Smooth muscle cell of the pulmonary artery (primary cell): ENCODE measurements around the gene MRS2. TPM values are rescaled to one million over a fixed set of nuclear protein-coding genes. Genes with fewer than 3 reads are reported as not detected.

Experiments
- total RNA-seq: library from RNA; depleted of rRNA; stranded (reverse); fragments of >200 nt; gene quantifications from 2 replicates; pipeline ENCODE4 v1.2.3, GENCODE V29; 2014

MRS2 gene, protein sequence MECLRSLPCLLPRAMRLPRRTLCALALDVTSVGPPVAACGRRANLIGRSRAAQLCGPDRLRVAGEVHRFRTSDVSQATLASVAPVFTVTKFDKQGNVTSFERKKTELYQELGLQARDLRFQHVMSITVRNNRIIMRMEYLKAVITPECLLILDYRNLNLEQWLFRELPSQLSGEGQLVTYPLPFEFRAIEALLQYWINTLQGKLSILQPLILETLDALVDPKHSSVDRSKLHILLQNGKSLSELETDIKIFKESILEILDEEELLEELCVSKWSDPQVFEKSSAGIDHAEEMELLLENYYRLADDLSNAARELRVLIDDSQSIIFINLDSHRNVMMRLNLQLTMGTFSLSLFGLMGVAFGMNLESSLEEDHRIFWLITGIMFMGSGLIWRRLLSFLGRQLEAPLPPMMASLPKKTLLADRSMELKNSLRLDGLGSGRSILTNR
- total RNA-seq: 15.3 and 20.8 TPM in 2 replicates

GRCh38 chr6:24402697-24403500 lies at the start of gene MRS2:
TSS of gene MRS2 (plus strand) at chr6:24402936. CDS start at chr6:24403047, 111 bp downstream.

GRCh38 chr6:24357336-24358218 lies 45.2 kb upstream of the MRS2 start, which contains the start of gene DCDC2:
TSS of gene DCDC2 (minus strand) at chr6:24358059. CDS start at chr6:24357750, 309 bp downstream.

Other genes starting within 250 kb of the MRS2 start
- 0.03 TPM in 1 of 2 replicates, not detected in the other for gene DCDC2, start 44.9 kb upstream of the MRS2 start, total RNA-seq
- gene GPLD1, start 86.6 kb downstream of the MRS2 start, total RNA-seq: 0.33 and 0.46 TPM in 2 replicates
- gene ALDH5A1, start 92.0 kb downstream of the MRS2 start, total RNA-seq: 1.5 and 1.9 TPM in 2 replicates
- 0.07 and 0.10 TPM in 2 replicates for gene KIAA0319, start 243.3 kb downstream of the MRS2 start, total RNA-seq